Naive thymus-derived CD4-positive, alpha-beta T cell (primary cell): Measurements from ENCODE around the gene ART4. TPM values are rescaled to one million over a fixed set of nuclear protein-coding genes. Genes with fewer than 3 reads are reported as not detected.

Experiments
- polyA plus RNA-seq, 2 donors: library from polyadenylated mRNA; unstranded; fragments of 300-500 nt; fragmentation: Illumina TruSeq; gene quantifications; one replicate each; pipeline ENCODE4 v1.2.3, GENCODE V29; 2021
- total RNA-seq, 6 experiments: library from RNA in 5 of 6; stranded (reverse) in 5 of 6; gene quantifications; 1 replicate in 5 of 6; 2 replicates in 1 of 6; pipeline ENCODE4 v1.2.3 and lab custom pipeline; 2021 to 2026

Gene ART4
- total and polyA plus RNA-seq, 7 experiments from 2014 or later = not detected

Other genes starting within 250 kb of the ART4 start
- not detected for gene GUCY2C, start 146.9 kb downstream of the ART4 start, total RNA-seq
- gene GUCY2C, start 146.9 kb downstream of the ART4 start, polyA plus RNA-seq = not detected
- gene WBP11, start 40.0 kb downstream of the ART4 start, total RNA-seq = 100 to 1,000 TPM in 2 of 5 experiments, 10 to 100 TPM in 3; 77.9 to 129 (median 90.4) TPM
- gene WBP11, start 40.0 kb downstream of the ART4 start, polyA plus RNA-seq = 10 to 100 TPM; 58.5 to 61.2 TPM
- gene C12orf60, start 39.9 kb downstream of the ART4 start, total RNA-seq = 1 to 10 TPM in 2 of 5 experiments, under 1 TPM in 2, not detected in 1; 0.22 to 1.7 (median 1.2) TPM
- gene C12orf60, start 39.9 kb downstream of the ART4 start, polyA plus RNA-seq = 1 to 10 TPM in 1 of 2 donors, under 1 TPM in 1; 0.86 to 1.5 TPM
- gene SMCO3, start 29.3 kb downstream of the ART4 start, total RNA-seq = not detected
- not detected for gene SMCO3, start 29.3 kb downstream of the ART4 start, polyA plus RNA-seq
- gene MGP, start 42.3 kb upstream of the ART4 start, total RNA-seq = 1 to 10 TPM in 2 of 5 experiments, under 1 TPM in 1, not detected in 2; 0.49 to 4.1 (median 1.7) TPM
- under 1 TPM in 1 of 2 donors, not detected in 1; 0.48 TPM for gene MGP, start 42.3 kb upstream of the ART4 start, polyA plus RNA-seq
- gene ERP27, start 95.0 kb upstream of the ART4 start, total RNA-seq = 10 to 100 TPM; 12.6 to 20.3 (median 19.1) TPM
- gene ERP27, start 95.0 kb upstream of the ART4 start, polyA plus RNA-seq = 1 to 10 TPM; 5.6 to 5.8 TPM
- gene ARHGDIB, start 118.1 kb upstream of the ART4 start, total RNA-seq = 1,000 to 10,000 TPM in 1 of 5 experiments, 100 to 1,000 TPM in 4; 776 to 1,263 (median 833) TPM
- gene ARHGDIB, start 118.1 kb upstream of the ART4 start, polyA plus RNA-seq = 1,000 to 10,000 TPM; 3,273 to 3,336 TPM
- gene PDE6H, start 129.5 kb upstream of the ART4 start, total RNA-seq = 1 to 10 TPM in 1 of 5 experiments, not detected in 4; 2.7 TPM
- gene PDE6H, start 129.5 kb upstream of the ART4 start, polyA plus RNA-seq = not detected